A549 (cell line): ENCODE results near the gene PPP6R3. TPM values are rescaled to one million over a fixed set of nuclear protein-coding genes. Genes with fewer than 3 reads are reported as not detected.

Experiments used
- ATAC-seq, 2 experiments: fragments of 200-7000 bp in 1 of 2; fragments of >200 bp in 1 of 2; cut with Nextera tagmentation in 1 of 2; cut with Tn5 transposase in 1 of 2; 3 replicates each; pipeline versions ENCODE4 v1.8.0 to v1.9.1; 2018 to 2020; ENCODE audit warnings: mild to moderate bottlenecking in 1 of 2, moderate library complexity in 1 of 2
- CTCF ChIA-PET: fragments of 300-600 bp; sonication (Branson Sonifier 250); formaldehyde crosslinking; extraction: SDS; loops from one replicate; lab custom pipeline; 2021; ENCODE audit warnings: antibody characterized with exemption, inconsistent platforms; lab: Yijun Ruan, JAX
- POLR2A ChIA-PET: fragments of 350-600 bp; formaldehyde crosslinking; extraction: SDS; loops from one replicate; lab custom pipeline; 2021; ENCODE audit warnings: antibody characterized with exemption, inconsistent platforms; lab: Yijun Ruan, JAX
- DNase-seq, 2 experiments: peaks; one replicate each; pipeline versions ENCODE4 v3.0.0 to v3.0.0-alpha.2; 2011 to 2016; ENCODE audit warnings: low read depth in 1 of 2, low spot score in 1 of 2
- FAIRE-seq: peaks from 2 replicates; lab custom pipeline; 2011; peaks lifted over from hg19 to GRCh38; lab: Jason Lieb, UNC
- H3K27ac ChIP-seq, 2 experiments: fragments of >200 bp; sonication (Bioruptor Twin); formaldehyde crosslinking; 3 replicates each; pipeline ENCODE4 v1.5.1; 2016 to 2017
- H3K4me1 ChIP-seq: fragments of >200 bp; sonication (Bioruptor Twin); formaldehyde crosslinking; 3 replicates; pipeline ENCODE4 v1.6.1; 2016
- H3K4me2 ChIP-seq: fragments of >200 bp; sonication (Bioruptor Twin); formaldehyde crosslinking; 3 replicates; pipeline ENCODE4 v1.6.1; 2016
- H3K4me3 ChIP-seq: fragments of >200 bp; sonication (Bioruptor Twin); formaldehyde crosslinking; 3 replicates; pipeline ENCODE4 v1.5.1; 2016
- H3K9me3 ChIP-seq: fragments of >200 bp; sonication (Bioruptor Twin); formaldehyde crosslinking; 3 replicates; pipeline ENCODE4 v1.6.1; 2016
- CBX2 ChIP-seq: fragments of 200-600 bp; sonication (generic); IDR thresholded peaks from 2 replicates; pipeline ENCODE4 v1.6.1; 2016; ENCODE audit warnings: low read depth, mild to moderate bottlenecking, borderline replicate concordance
- CBX8 ChIP-seq: fragments of 200-600 bp; sonication (generic); IDR thresholded peaks from 2 replicates; pipeline ENCODE4 v1.6.1; 2016
- CEBPB ChIP-seq, 2 experiments: fragments of >200 bp in 1 of 2; sonication (Bioruptor Twin) in 1 of 2; formaldehyde crosslinking in 1 of 2; IDR thresholded peaks; 2 replicates each; pipeline ENCODE4 v1.6.1; 2012 to 2016
- CTCF ChIP-seq: fragments of >200 bp; sonication (Bioruptor Twin); formaldehyde crosslinking; IDR thresholded peaks from 3 replicates; pipeline ENCODE4 v1.5.1; 2016
- EHF ChIP-seq: fragments of 250-450 bp; sonication (Bioruptor Pico); IDR thresholded peaks from 2 replicates; pipeline ENCODE4 v1.5.0; 2020; ENCODE audit warnings: mild to moderate bottlenecking
- ESRRA ChIP-seq: fragments of 150-350 bp; IDR thresholded peaks from 2 replicates; pipeline ENCODE4 v1.6.1; 2014; ENCODE audit warnings: mild to moderate bottlenecking, low read length, borderline replicate concordance
- GATA3 ChIP-seq: IDR thresholded peaks from 2 replicates; pipeline ENCODE4 v1.6.1; 2012; ENCODE audit warnings: borderline replicate concordance
- HDAC2 ChIP-seq: fragments of 200-600 bp; sonication (generic); IDR thresholded peaks from 2 replicates; pipeline ENCODE4 v1.6.1; 2016
- HEYL ChIP-seq: fragments of 250-450 bp; sonication (Bioruptor Pico); IDR thresholded peaks from 2 replicates; pipeline ENCODE4 v1.8.0; 2021; ENCODE audit warnings: mild to moderate bottlenecking, moderate library complexity
- HOXB5 ChIP-seq: fragments of 250-450 bp; sonication (Bioruptor Pico); IDR thresholded peaks from 2 replicates; pipeline ENCODE4 v1.5.0; 2020; ENCODE audit warnings: mild to moderate bottlenecking, moderate library complexity
- KDM1A ChIP-seq: fragments of 200-600 bp; sonication (generic); IDR thresholded peaks from 2 replicates; pipeline ENCODE4 v1.6.1; 2016; ENCODE audit warnings: low read depth, mild to moderate bottlenecking
- KDM5A ChIP-seq: fragments of 200-600 bp; sonication (generic); IDR thresholded peaks from 2 replicates; pipeline ENCODE4 v1.6.1; 2016; ENCODE audit warnings: antibody characterized with exemption, mild to moderate bottlenecking
- MAX ChIP-seq: IDR thresholded peaks from 2 replicates; pipeline ENCODE4 v1.6.1; 2012
- MAZ ChIP-seq: fragments of 150-350 bp; IDR thresholded peaks from 2 replicates; pipeline ENCODE4 v1.6.1; 2014; ENCODE audit warnings: antibody characterized with exemption, low read depth, low read length, borderline replicate concordance
- NPAS2 ChIP-seq: fragments of 250-450 bp; sonication (Bioruptor Pico); IDR thresholded peaks from 2 replicates; pipeline ENCODE4 v1.8.0; 2022; ENCODE audit warnings: mild to moderate bottlenecking, moderate library complexity, borderline replicate concordance
- NR3C1 ChIP-seq: fragments of >200 bp; sonication (Bioruptor Twin); formaldehyde crosslinking; IDR thresholded peaks from 3 replicates; pipeline ENCODE4 v1.6.1; 2017
- POLR2AphosphoS2 ChIP-seq: conservative IDR thresholded peaks from 2 replicates; pipeline ENCODE4 v1.6.1; 2012; ENCODE audit warnings: low read length, improper control_type of control experiment, inconsistent platforms
- RAD21 ChIP-seq, 2 experiments: fragments of >200 bp in 1 of 2; sonication (Bioruptor Twin) in 1 of 2; formaldehyde crosslinking in 1 of 2; IDR thresholded peaks in 1 of 2; conservative IDR thresholded peaks in 1 of 2; 2 replicates in 1 of 2; 3 replicates in 1 of 2; pipeline ENCODE4 v1.6.1; 2012 to 2018; ENCODE audit warnings: inconsistent platforms in 1 of 2
- RARB ChIP-seq: fragments of 250-450 bp; sonication (Bioruptor Pico); IDR thresholded peaks from 2 replicates; pipeline ENCODE4 v1.8.0; 2021; ENCODE audit warnings: mild to moderate bottlenecking, moderate library complexity
- REST ChIP-seq: fragments of 200-600 bp; sonication (generic); IDR thresholded peaks from 2 replicates; pipeline ENCODE4 v1.6.1; 2016; ENCODE audit warnings: antibody characterized with exemption, mild to moderate bottlenecking, moderate library complexity
- SMC3 ChIP-seq: fragments of >200 bp; sonication (Bioruptor Twin); formaldehyde crosslinking; IDR thresholded peaks from 3 replicates; pipeline ENCODE4 v1.6.1; 2018; ENCODE audit warnings: inconsistent platforms
- TP53 ChIP-seq: fragments of 250-450 bp; sonication (Bioruptor Pico); IDR thresholded peaks from 2 replicates; pipeline ENCODE4 v1.5.0; 2021; ENCODE audit warnings: mild to moderate bottlenecking, moderate library complexity
- WGBS: methylation state at CpG from one replicate; pipeline ENCODE4 v1.1.6; 2017; ENCODE audit errors: missing lambda C conversion rate; 5-methylcytosine and 5-hydroxymethylcytosine counted together
- polyA plus RNA-seq, 4 experiments: library from polyadenylated mRNA; depleted of rRNA in 3 of 4; stranded (reverse); fragments of >200 nt; fragmentation: RNase III in 1 of 4; extraction: RNeasy Plus Mini Kit Qiagen cat#74134 plus additional on column Dnase treatment in 1 of 4; gene quantifications; 2 replicates in 3 of 4; 3 replicates in 1 of 4; pipeline ENCODE4 v1.2.3, GENCODE V29; 2011 to 2017

Gene PPP6R3
- polyA plus RNA-seq, 2 of the 4 experiments (the other 2 are of a cell fraction) = 69.7 to 114 TPM

- no peak for FAIRE-seq
- no peak for DNase-seq
- peaks cover 14% of the 10 kb centered on the region for H3K4me1 ChIP-seq
- ChIA-PET POLR2A (no interaction called here), CTCF (no interaction called here)
- WGBS = 84% methylated on average over 4 of the region's 4 CpGs
- H3K9me3 ChIP-seq = no peaks in the 10 kb centered on the region
- H3K4me3 ChIP-seq = no peak overlapping the region
- no peak overlapping the region for H3K27ac ChIP-seq
- TF ChIP-seq RARB (CRISPR knock-in tag) = no peak
- TF ChIP-seq KDM5A = no peak
- TF ChIP-seq HOXB5 = no peak
- TF ChIP-seq HEYL (CRISPR knock-in tag) = no peak
- no peak for TF ChIP-seq HDAC2
- TF ChIP-seq SMC3 = no peak
- TF ChIP-seq MAZ = no peak
- TF ChIP-seq CBX8 = no peak
- TF ChIP-seq CEBPB (IDR thresholded peaks at IDR 0.05) = no peak
- no peak for TF ChIP-seq KDM1A
- no peak for TF ChIP-seq MAX
- no peak overlapping the region for H3K4me2 ChIP-seq
- ATAC-seq = no peak
Observed at GRCh38 chr11:68550485-68550817, 89.9 kb downstream of the PPP6R3 start.

GRCh38 chr11:68551223-68551622 lies 90.7 kb downstream of the PPP6R3 start:
- CTCF ChIA-PET = no interaction called here
- POLR2A ChIA-PET = no interaction called here

More at GRCh38 chr11:68551223-68551622, 90.7 kb downstream of the PPP6R3 start:
- Histone ChIP-seq H3K27ac (no peak overlapping the region), H3K4me1 (peaks cover 8% of the 10 kb centered on the region), H3K9me3 (no peaks in the 10 kb centered on the region), H3K4me3 (no peak overlapping the region), H3K4me2 (no peak overlapping the region)
- DNase-seq (no peak), ATAC-seq (no peak), FAIRE-seq (no peak)
- WGBS = 94% methylated on average over 7 of the region's 7 CpGs
- TF ChIP-seq RAD21 (conservative IDR thresholded peaks at IDR 0.05 in 1 of 2, IDR thresholded peaks at IDR 0.05 in 1 of 2) (no peak), POLR2AphosphoS2 (no peak), HDAC2 (no peak), RARB (CRISPR knock-in tag) (no peak), TP53 (CRISPR knock-in tag) (no peak), ESRRA (no peak), CTCF (no peak), NR3C1 (no peak), CBX2 (no peak), NPAS2 (no peak), GATA3 (no peak), REST (no peak), EHF (no peak)
